ENCODE measurements around the gene SLC37A1. TPM values are rescaled to one million over a fixed set of nuclear protein-coding genes. Genes with fewer than 3 reads are reported as not detected.

SLC37A1 gene
- total RNA-seq, 1 donor from 2014 or later = 28.9 TPM

- H3K27ac ChIP-seq = no peak overlapping the region
- H3K27me3 ChIP-seq (ENCODE audit: low read depth) = no peaks in the 10 kb centered on the region
- TF ChIP-seq CTCF (IDR thresholded peaks at IDR 0.05) = no peak
- peak; percentile 51 for DNase-seq
- peaks cover 40% of the 10 kb centered on the region for H3K36me3 ChIP-seq
- no peak overlapping the region for H3K4me3 ChIP-seq
- no peaks in the 10 kb centered on the region for H3K9me3 ChIP-seq
- intact Hi-C loops (cut with DNase I) = no loop called here
- peaks cover 14% of the 10 kb centered on the region for H3K4me1 ChIP-seq
- ATAC-seq = peak in 1 of 2 donors; percentile 1
Observed at GRCh38 chr21:42570841-42571387, 57.3 kb downstream of the SLC37A1 start.

DNA sequence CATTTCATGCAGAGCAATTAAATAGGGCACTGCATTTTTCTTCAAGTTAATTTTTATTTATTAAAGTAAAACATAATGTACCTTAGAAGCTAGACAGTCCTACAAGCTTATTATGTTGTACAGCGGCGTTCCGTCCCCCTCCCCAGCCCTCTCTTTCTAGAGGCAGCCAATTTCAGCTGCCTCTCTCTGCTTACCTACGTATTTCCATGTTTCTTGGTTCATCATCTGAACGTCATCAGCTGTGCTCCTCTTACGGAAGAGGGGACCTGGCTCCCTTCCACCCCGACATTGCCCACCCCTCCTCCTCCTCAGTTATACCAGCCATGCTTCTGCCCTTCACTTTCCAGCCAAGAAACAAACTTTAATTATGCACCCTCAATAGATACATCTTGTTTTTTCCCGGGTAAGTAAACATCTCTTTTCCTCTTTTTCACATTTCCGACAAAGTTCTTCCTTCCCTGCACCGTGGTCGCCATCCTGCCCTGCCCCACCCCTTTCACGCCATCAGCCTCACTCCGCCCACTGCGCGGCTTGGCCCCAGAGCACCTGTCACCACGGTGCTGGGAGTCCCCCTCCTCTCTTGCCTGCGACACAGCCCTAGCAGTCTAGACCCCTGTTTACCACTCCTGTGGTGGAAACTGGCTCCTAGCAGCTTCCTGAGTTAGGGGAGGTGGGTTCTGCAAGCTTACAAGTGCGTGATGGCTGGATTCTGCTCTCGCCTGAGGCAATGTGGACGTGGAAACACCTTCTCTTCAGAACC, 57.9 kb downstream of the SLC37A1 start:
- DNase-seq = peak; percentile 38
- intact Hi-C loops (cut with DNase I) = no loop called here

DNA sequence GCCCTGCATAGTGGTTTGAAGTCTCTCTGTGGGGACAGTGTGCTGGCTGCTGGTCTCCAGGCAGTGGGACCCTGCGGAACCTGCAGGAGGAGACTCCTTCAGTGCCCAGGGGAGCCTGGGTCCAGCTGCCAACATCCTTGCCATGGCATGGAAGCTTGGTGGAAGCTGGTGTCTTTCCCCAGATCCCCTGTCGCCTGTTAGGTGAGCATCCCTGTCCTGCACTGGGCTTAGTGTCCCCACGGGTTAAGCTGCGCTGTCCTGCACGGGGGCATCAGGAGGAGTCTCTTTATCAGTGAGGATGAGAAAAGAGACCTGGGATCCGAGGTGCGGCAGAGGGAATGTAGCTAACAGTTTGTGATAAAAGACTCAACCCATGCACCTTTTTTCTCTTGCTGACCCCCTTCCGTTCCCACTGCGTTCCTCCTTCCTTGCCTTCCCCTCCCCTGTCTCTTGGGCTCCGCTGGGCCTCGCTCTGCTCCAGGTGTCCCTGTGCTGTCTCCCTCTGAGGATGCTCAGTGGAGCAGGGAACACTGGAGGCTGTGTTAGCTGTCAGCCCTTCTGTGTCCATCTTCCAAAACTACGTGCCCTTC, 59.3 kb downstream of the SLC37A1 start:
- Histone ChIP-seq H3K27me3 (ENCODE audit: low read depth) (no peaks in the 10 kb centered on the region), H3K9me3 (no peaks in the 10 kb centered on the region), H3K4me3 (no peak overlapping the region), H3K27ac (no peak overlapping the region), H3K4me1 (no peaks in the 10 kb centered on the region), H3K36me3 (peaks cover 31% of the 10 kb centered on the region)
- no peak for TF ChIP-seq CTCF (IDR thresholded peaks at IDR 0.05)
- intact Hi-C loops (cut with DNase I) = no loop called here
- DNase-seq (peak; percentile 31), ATAC-seq (no peak)

More for the DNA sequence above, 57.9 kb downstream of the SLC37A1 start:
- ATAC-seq = no peak
- Histone ChIP-seq H3K27ac (no peak overlapping the region), H3K36me3 (peaks cover 40% of the 10 kb centered on the region), H3K4me1 (peaks cover 10% of the 10 kb centered on the region), H3K27me3 (ENCODE audit: low read depth) (no peaks in the 10 kb centered on the region), H3K9me3 (no peaks in the 10 kb centered on the region), H3K4me3 (no peak overlapping the region)
- no peak for TF ChIP-seq CTCF (IDR thresholded peaks at IDR 0.05)

DNA sequence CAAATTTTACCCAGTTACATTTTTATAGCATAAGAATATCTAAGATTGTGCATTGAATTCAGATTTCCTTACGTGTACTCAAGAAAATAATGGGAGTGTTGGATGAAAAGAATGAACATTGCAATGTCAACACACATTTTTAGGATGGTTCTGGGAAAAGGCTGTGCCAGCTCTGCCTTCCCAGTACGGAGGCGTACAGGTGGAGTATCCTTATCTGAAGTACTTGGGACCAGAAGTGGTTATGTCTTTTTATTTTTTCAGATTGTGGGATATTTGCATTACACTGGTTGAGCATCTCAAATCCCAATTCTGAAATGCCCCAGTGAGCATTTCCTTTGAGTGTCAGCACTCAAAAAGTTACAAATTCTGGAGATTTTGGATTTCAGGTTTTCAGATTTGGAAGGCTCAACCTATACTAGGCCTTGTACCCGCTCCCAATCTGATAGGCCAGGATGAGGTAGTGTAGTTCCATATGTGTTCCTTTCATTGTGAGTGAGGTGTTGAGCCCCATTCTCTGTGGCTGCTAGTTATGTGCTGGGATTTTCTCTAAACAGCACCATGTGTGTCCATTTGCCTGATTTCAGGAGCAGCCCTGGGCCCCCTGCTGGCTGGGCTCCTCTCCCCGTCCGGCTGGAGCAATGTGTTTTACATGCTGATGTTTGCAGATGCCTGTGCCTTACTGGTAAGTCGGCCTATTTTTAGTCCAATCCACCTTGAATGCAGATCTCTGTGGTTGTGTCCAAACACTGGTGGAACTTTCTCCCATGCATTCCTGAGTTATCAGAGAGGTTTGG, 60.8 kb downstream of the SLC37A1 start:
- intact Hi-C loops (cut with DNase I) = no loop called here

More for the DNA sequence above, 60.8 kb downstream of the SLC37A1 start:
- peak; percentile 21 for TF ChIP-seq CTCF (IDR thresholded peaks at IDR 0.05)
- H3K9me3 ChIP-seq = no peaks in the 10 kb centered on the region
- peaks cover 24% of the 10 kb centered on the region for H3K36me3 ChIP-seq
- H3K4me3 ChIP-seq = no peak overlapping the region
- ATAC-seq = peak in 1 of 2 donors; percentile 55
- H3K27ac ChIP-seq = no peak overlapping the region
- H3K27me3 ChIP-seq (ENCODE audit: low read depth) = no peaks in the 10 kb centered on the region
- H3K4me1 ChIP-seq = no peaks in the 10 kb centered on the region
- peak; percentile 45 for DNase-seq
